AML-193 (cell line): Measurements from ENCODE around the gene LOXL1.
"Not testable (repeated sequence)": the region's sequence is repeated elsewhere in the genome, so short reads cannot be mapped to it uniquely, and the experiment has no call there.

ENCODE experiments used
- DNase-seq, 2 experiments: peaks; one replicate each; lab custom pipeline; 2025; lab: John Stamatoyannopoulos, UW

The LOXL1 gene

DNA sequence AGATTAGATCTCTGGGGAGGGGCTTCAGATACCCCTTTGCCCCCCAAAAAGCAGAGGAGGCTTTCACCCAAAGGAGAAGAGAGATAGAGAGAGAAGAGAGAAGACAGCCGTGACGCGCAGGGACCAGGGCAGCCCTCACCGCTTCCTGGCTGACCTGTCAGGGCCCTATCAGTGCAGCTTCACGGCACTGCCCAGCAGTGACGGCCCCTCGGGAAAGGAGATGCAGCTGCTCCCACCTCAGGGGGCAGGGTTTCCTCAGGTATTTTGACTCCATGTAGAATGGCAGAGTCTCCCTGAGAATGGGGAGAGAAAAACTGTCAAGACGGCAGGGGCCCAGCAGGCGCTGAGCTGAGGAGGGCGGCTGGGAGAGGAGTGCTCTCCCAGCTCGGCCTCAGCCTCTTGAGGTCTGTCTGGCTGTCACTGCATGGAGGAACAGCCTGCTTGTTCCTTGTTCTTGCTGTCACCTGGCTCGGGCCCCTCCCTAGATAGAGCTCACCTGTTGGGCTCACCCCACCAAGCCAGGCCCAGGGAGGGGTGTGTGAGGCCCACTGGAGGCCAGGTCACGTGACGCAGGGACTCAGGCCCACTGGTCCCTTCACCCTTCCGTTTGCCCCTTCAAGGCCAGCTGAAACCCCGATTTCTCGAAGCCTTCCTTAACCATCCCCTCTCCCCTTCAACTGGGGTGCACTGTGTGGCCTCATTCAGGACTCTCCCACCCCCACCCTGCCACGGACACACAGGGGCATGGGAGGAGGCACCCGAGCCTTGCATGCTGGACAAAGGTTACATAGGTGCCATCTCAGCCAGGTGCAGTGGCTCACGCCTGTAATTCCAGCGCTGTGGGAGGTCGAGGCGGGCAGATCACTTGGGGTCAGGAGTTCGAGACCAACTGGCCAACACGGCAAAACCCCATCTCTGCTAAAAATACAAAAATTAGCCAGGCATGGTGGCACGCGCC lies 28.2 kb downstream of the LOXL1 start:
- no peak for DNase-seq

DNA sequence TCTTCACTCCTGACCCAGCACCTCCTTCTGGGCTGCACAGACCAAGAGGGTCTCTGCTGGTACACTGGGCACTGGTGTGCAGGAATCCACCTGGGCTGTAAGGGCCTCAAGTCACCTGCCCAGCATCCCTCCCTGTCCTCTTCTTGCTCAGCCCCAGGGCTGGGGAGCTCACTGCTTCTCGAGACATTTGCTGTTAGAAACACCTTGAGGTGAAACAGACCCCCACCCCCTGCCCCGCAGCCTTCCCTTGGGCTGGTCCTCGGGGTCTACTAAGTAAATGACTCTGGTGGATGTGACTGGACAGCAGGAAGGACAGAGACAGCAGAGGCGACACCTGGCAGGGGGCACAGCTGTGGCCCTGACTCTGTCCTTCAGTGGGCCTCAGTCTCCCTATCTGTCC lies 29.1 kb downstream of the LOXL1 start:
- DNase-seq: no peak

DNA sequence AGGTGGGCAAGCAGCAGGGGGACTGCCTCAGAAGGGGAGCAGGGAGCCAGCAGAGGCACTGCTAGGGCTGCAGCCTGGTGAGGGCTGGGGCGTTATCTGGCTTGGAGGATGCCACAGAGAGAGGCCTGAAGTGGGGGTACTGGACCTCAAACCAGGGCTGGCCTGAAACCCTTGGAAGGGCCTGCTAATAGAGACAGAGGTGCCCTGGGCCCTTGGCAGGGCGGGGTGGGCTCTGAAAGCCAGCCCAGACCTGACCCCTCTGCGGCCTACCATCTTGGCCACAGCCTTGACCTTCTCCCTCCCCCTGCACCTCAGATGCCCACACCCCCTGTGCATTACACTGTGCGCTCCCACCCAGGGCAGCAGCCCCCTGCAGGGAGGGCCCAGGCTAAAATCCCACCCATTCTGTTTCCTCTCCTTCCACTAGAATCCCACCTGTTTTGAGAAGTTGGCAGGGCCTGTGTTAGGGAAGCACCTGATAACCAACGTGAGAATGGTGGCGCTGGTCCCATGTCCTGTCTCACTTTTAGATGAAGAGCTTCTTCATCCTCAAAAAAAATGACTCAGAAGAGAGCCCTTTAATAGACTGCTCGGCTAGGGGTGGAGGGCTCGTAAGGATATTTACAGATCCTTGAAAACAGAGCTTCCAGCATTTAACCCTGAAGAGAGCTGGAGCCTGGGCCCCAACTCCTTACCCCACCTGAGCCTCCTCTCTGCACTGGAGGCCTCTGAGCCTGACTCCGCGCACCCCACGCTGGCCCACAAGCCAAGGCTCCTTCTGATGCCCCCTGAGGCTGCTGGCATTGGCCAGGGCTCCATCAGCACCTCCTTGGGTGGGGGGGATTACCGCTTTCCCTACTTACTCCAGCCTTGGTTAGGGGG lies 29.8 kb downstream of the LOXL1 start:
- no peak for DNase-seq

DNA sequence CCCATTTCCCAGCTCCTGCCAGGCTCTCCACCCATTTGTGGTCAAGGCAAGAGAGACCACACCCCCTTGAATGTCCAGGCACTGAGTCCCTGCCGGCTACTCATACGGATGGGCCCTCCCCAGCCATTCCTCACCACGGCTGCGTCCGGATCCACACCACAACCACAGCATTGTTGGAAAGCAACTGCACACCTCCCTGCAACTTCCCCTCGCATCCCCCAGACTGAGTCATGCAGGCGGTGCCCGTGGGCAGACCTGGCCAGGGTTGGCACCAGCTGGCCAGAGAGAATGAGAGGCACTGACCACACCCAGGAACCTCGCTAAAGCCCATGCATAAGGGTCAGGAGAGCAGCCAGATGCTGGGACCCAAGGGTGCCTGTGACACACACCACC lies 30.5 kb downstream of the LOXL1 start:
- DNase-seq: peak; percentile 27 to 50

DNA sequence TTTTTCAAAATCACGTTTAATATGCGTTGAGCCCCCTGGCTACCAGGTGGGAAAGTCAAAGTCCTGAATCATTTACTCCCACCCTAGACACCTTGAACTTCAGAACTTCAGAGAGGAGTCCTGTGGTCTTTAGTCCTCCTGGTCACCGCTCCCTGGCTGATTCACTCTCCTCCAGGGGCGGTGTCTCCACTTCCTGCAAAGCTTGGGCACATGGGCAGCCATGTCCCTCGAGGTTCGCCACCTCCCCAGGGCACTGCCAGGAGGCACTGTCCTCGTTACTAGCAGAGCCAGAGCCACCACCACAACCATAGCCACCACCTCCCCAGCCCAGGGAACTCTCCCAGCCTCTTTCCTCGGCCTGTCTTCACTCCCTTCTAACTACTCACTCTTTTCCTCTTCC lies 31.0 kb downstream of the LOXL1 start:
- DNase-seq: no peak

DNA sequence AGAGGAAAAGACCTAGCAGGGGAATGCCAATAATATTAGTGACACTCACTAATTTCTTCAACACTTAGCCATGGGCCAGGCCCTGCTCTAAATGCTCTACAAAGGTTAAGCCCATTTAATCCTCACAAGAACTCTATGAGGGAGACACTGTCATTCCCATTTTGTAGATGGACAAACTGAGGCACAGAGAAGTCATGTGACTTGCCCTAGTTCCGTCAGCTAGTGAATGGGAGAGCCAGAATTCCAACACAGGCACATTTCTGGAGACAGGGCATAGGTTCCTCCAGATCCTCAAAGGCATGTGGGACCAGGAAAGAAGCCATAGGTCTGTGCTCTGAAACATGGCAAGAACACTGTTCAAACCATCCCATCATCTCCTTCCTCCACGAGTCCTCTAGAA lies 31.5 kb downstream of the LOXL1 start:
- DNase-seq: no peak

DNA sequence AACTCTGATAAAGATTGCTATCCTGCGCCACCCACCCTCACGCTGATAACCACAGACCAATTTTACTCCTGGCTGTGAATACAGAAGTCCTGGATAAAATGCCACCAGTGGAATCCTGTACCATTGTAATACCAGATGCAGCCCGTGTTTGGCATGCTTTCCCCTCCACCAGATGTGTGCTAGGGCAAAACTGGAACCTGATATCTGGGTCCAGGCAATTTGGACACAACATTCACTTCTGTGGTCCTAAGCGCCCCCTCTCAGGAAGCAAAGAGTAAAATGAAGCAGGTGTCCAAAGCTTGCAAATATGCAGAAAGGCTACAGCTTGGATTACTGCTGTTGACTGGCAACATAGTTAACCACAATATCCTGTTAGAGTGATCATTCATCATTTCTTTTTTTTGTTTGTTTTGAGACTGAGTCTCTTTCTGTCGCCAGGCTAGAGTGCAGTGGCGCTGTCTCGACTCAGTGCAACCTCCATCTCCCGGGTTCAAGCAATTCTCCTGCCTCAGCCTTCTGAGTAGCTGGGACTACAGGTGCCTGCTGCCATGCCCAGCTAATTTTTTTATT lies 32.8 kb downstream of the LOXL1 start:
- peak; percentile 27 to 30 for DNase-seq

DNA sequence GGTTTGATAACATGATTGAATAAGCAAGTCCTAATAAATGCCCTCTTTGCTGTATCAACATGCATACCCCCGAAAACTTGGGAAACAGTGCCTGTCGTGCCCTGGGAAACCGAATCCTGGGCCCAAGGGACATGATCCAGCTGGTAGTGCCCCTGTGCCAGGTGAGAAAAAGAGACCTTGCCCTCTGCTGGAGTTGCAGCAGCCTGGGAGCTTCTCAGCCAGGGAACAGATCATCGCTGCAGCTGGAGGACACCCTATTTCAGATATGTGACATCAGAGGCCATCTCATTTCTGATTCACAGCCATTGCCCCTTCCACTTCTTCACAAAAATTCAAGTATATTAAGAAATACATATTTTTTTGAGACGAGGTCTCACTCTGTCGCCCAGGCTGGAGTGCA lies 33.5 kb downstream of the LOXL1 start:
- DNase-seq: no peak

DNA sequence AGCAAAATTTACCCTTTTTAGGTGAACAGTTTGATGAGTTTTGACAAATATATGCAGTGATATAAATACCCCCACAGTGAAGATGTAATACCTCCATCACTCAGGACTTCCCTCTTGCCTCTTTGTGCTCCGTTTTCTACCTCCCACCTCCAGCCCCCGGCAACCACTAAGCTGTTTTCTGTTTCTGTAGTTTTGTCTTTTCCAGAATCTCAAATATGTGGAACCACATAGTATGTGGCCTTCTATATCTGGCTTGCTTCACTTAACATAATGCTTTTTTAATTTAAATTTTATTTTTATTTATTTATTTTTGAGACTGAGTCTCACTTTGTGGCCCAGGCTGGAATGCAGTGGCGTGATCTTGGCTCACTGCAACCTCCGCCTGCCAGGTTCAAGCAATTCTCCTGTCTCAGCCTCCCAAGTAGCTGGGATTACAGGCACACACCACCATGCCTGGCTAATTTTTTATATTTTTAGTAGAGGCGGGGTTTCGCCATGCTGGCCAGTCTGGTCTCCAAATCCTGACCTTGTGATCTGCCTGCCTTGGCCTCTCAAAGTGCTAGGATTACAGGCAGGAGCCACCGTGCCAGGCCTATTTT lies 34.3 kb downstream of the LOXL1 start:
- DNase-seq: not testable (repeated sequence)

DNA sequence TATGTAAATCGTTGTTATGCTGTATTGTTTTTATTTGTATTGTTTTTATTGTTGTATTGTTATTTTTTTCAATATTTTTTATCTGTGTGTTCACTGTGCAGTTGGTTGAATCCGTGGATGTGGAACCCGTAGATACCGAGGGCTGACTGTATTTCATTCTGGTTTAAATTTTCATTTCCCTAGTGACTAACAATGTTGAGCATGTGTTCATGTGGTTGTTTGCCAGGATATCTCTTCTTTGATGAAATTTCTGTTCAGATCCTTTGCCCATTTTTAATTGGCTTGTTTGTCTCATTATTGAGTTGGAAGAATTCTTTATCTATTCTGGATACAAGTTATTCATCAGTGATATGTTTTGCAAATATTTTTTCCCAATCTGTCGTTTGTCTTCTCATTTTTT lies 36.2 kb downstream of the LOXL1 start:
- no peak for DNase-seq

DNA sequence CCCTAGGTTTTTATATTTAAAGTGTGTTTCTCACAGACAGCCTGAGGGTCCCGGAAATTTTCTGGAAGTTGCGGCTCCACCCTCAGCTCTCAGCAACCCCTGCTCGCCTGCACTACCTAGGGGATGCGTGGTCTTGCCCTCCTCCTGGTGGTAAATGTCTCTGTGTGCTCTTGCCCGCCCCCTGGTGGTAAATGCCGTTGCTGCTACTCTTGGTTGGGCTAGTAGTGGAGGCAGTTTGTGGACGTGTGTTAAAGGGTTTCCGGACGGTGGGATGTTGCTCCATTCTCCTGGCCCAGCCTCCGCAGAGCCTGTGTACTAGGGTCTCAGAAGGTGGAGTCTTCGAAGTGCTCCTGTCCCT lies 38.5 kb downstream of the LOXL1 start:
- DNase-seq: peak; percentile 49 to 66

DNA sequence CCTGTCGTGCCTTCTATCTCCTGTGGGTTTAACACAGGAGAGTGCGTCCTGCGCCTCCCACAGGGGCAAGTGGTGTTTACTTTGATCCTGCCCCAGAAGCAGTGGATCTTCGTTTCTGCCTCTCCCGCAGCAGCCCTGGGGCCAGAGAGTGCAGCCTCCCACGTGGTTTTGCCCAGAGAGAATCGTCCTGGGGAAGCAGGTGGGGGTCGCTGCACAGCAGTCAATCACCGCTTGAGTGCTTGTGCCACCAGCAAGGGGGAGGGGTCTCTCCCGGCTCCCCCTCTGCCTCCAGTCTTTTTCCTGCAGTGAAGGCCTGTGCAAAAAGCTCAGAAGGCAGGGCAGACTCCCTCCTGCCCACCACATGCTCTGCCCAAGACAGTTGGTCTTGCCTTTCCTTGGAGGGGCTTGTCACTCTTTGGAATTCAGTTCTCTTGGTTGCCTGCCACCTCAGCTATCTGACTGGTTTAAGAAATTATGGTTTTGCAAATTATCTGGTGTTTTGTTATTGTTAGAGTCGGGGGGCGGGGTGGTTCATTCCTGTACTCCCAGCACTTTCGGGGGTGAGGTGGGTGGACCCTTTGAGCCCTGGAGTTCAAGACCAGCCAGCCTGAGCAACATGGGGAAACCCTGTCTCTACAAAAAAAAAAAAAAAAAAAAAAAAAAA lies 39.0 kb downstream of the LOXL1 start:
- DNase-seq: no peak

DNA sequence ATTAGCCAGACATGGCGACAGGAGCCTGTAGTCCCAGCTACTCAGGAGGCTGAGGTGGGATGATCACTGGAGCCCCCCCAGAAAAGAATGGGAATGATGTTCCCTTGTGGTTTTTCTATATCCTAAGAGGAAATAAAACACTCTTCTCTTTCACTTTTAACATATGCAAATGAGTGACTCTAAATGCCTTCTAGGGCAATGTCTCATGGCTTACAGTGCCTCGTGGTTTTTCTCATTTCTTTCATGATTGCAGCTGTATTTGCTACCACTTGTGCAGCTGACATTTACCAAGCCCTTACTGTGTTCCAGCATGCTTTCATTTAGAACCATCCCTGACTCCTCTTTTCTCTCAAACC lies 39.5 kb downstream of the LOXL1 start:
- DNase-seq: no peak

DNA sequence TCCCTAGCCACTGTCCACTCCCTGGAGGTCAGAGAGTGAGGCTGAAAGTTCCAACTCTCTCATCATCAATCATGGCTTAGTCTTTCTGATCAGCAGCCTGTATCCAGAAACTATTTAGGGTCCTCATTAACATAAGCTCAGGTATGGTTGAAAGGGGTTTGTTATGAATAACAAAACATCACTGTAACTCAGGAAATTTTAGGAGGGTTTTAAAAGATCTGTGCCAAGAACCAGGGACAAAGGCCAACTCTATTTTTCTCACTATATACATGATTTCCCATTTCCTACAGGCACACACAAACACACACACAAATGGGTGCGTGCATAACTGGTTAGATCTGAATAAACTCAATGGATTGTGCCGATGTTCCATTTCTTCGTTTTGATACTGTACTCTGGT lies 42.2 kb downstream of the LOXL1 start:
- DNase-seq: no peak

DNA sequence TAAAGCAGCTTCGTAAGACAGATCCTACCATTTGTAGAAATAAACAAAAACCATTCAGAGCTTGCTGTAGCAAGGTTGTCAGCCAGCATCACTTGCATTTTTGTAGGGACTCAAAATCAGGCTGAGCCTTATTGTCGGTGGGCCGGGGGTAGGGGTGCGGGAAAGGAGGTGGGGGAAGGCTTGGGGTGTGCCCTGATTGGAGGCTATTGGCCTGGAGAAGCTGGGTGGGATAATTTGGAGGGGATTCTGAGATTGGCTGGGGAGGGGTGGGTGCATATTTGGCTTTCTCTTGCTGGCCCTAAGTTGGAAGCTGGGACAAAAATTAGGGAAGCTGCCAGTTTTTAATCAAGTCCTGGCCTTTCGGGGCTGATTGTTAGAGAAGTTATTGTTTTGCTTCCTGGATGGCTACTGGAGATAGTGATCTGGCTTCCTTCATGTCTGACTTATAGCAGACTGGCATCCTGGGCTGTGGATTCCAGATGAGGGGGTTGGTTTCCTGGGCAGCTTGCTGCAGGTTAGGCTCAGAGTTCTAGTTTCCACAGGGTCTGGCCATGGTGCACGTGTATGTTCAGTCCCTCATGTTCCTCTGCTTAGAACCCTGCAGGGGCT lies 43.0 kb downstream of the LOXL1 start:
- DNase-seq: no peak

DNA sequence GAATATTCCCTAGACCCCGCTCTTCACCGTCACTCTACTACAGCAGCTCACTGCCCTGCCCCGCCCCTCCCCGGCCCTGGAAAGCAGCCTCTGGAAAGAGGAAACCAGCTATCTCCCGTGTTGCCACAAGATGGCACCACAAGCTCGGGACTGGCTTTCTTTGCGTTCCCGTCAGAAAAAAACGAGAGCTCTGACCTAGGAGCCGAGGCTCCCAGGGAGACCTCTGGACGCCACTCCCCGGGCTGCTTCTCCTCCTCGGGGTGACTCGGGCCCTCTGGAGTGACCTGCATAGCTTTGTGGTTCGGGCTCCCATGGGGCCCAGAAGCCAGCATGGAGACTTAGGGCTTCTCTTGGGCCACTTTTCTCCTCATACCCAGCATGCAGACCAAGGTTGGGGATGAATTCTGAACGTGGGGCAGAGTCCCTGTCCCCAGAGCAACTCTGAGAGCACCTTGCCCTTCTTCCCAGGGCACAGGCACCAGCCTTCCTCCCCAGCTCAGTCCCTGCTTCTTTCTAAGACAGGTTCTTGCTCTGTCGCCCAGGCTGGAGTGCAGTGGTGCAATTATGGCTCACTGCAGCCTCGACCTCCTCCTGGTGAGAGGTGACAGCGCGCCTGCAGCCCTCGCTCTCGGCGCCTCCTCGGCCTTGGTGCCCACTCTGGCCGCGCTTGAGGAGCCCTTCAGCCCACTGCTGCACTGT lies 46.9 kb downstream of the LOXL1 start:
- DNase-seq: peak; percentile 68 to 74

DNA sequence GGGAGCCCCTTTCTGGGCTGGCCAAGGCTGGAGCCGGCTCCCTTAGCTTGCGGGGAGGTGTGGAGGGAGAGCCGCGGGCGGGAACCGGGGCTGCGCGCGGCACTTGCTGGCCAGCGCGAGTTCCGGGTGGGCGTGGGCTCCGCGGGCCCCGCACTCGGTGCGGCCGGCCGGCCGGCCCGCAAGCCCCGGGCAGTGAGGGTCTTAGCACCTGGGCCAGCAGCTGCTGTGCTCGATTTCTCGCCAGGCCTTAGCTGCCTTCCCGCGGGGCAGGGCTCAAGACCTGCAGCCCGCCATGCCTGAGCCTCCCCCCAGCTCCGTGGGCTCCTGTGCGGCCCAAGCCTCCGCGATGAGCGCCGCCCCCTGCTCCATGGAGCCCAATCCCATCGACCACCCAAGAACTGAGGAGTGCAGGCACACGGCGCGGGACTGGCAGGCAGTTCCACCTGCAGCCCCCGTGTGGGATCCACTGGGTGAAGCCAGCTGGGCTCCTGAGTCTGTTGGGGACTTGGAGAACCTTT lies 47.5 kb downstream of the LOXL1 start:
- DNase-seq: not testable (repeated sequence)

DNA sequence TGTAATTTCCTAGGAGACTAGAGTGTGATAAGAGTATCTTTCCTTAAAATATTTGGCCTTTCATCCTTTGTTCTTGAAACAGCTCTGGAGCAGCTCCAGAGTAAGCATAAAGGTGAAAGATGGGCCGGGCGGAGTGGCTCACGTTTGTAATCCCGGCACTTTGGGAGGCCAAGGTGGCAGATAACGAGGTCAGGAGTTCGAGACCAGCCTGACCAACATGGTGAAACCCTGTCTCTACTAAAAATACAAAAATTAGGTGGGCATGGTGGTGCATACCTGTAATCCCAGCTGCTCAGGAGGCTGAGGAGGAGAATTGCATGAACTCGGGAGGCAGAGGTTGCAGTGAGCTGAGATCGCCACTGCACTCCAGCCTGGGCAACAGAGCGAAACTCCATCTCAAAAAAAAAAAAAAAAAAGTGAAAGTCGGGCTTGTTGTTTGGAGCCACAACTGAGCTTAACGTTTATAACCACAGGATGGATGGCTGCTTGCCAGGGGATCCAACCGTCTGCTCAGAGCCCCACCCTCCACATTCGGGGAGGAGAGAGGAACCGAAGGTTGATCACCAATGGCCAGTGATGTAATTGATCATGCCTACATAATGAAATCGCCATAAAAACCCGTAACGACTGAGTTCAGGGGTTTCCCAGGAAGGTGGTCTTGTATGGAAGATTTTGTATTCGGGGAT lies 49.3 kb downstream of the LOXL1 start:
- peak; percentile 21 to 30 for DNase-seq

DNA sequence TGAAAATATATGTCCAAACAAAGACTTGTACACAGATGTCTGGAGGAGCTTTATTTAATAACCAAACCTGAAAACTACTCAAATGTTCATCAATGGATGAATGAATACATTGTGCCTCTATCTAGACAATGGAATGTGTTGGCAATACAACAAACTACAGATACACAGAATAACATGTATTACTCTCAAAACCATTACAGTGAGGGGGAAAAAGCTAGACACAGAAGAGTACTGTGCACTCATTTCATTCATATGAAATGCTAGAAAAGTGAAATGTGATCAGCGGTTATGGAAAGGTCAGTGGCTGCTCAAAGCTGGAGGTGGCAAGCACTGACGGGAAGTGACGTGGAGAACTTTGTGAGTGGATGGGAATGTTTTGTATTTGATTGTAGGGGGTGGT lies 52.6 kb downstream of the LOXL1 start:
- DNase-seq: no peak

DNA sequence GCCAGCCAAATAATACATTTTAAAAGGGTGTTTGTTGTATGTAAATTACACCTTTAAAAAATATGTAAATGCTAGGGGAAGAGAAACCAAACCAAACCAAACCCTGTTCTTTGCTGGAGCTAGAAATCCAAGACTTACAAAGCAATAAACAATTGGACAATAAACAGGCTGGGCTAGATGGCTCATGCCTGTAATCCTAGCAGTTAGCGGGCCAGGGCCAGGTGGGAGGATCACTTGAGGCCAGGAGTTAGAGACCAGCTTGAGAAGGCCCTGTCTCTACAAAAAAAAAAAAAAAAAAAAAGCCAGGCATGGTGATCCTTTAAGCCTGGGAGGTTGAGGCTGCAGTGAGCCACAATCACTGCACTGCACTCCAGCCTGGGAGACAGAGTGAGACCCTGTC lies 53.4 kb downstream of the LOXL1 start:
- no peak for DNase-seq
